GM19193 (cell line): Measurements from ENCODE around the gene RNASE11.

Experiments used
- POLR2A ChIP-seq: IDR thresholded peaks from 4 replicates; pipeline ENCODE4 v1.6.1; 2011; ENCODE audit not compliant: insufficient read depth, insufficient read length; ENCODE audit errors: extremely low read depth

RNASE11 gene

GRCh38 chr14:20563971-20564370 lies 23.8 kb downstream of the RNASE11 start:
- TF ChIP-seq POLR2A: no peak

DNA sequence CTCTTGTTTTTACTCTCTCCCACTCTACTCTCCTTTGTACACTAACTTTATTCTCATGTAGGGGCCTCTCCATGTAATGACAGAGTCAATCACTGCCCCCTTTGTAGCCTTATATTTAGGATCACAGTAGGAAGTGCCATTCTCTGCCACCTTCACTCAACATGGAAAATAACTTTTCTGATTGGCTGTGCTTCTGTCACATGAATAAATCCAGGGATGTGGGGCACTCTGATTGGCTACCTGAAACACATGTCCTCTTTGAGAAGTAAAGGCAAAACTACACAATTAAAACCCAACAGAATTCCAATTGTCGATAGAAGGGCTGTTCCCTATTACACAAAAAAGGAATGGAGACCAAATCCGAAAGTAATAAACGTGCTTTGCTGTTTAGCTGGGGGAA lies 26.8 kb downstream of the RNASE11 start, which contains the start of gene RNASE9:
TSS of gene RNASE9 (minus strand) at position 87 of the 400 bp plus-strand sequence.
- TF ChIP-seq POLR2A: no peak

- no peak for TF ChIP-seq POLR2A
Observed at GRCh38 chr14:20559461-20559904, 28.3 kb downstream of the RNASE11 start.

GRCh38 chr14:20557212-20557542 lies 30.6 kb downstream of the RNASE11 start:
- TF ChIP-seq POLR2A: no peak

DNA sequence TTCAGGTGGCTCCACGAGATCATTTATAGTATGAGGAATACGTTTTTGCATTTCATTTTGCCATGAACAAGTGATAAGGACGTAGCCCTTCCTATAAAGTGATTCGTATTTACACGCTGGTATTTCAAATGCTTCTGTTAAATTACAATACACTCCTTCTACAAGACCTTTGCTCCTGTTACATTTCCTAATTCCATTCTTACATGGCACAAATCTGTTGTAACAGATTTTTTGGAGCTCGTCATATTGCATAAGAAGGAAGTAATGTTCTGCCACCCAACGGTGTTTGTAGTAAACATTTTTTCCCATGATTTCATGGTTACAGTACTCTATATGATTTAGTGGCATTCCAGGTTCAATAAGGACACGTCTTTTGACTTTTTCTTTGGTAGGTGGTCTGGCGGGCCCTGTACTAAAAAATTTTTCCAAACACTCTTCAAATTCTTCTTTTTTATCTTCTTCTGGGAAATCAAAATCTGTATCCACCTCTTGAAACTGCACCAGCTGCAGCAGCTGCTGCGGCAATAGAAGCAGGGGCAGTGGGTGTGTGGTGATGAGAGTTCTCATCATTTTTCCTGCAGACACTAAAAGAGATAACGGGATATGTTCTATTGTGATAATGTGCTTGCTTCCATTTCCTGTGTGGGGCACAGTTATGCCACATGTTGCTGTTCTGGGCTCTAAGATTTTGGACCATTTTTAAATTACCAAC lies 31.1 kb downstream of the RNASE11 start:
- no peak for TF ChIP-seq POLR2A

GRCh38 chr14:20555845-20556244 lies 32.0 kb downstream of the RNASE11 start:
- TF ChIP-seq POLR2A: no peak

DNA sequence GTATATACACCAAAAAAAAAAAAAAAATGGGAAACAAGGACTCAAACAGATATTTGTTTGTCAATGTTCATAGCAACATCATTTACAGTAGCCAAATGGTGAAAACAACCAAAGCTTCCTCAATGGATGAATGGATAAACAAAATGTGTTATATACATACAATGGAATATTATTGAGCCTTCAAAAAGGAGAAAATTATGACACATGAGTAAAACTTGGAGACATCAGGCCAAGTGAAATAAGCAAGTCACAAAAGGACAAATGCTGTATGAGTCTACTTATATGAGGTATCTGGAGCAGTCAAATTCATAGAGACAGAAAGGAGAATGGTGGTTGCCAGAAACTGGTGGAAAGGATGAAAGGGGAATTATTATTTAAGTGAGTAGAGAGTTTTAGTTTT lies 34.8 kb downstream of the RNASE11 start:
- TF ChIP-seq POLR2A: no peak

GRCh38 chr14:20551606-20552005 lies 36.2 kb downstream of the RNASE11 start:
- no peak for TF ChIP-seq POLR2A

- no peak for TF ChIP-seq POLR2A
Observed at GRCh38 chr14:20550926-20551325, 36.9 kb downstream of the RNASE11 start.

GRCh38 chr14:20548414-20549158 lies 39.2 kb downstream of the RNASE11 start:
- no peak for TF ChIP-seq POLR2A

DNA sequence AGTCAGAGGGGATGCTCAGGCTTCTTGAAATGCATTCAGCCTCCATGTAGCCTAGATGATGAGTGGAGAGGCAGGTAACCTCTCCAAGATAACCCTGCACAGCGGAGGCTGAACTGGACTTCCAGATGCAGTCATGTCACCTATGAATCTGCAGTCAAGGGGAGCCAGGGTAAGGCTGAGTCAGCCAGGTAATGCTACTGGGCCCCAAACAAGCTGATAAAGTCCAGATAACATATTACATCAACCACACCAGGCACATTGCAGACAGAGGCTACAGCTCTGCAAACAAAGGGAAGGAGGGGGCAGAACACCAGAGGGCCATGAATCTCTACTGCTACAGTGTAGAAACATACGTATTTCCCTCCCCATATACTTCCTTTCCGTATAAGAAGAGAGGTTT lies 40.9 kb downstream of the RNASE11 start:
- TF ChIP-seq POLR2A: no peak

DNA sequence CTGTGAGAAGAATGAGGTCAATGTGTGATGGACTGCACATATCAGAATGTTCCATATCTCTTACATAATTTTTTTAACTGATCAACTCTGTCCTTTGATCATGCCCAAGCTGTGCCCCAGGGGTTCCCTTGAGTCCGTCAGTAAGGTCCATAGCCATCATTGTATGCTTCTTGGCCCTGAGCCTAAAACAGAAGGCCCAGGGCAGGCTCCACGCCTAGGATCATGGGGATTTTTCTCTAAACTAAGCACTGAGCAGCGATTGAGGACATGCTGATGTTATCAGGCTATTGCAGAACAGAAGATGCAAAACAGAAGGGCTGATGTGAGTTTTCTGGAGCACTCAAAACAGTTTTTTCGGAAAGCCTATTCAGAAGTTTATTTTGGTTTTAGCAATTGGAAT lies 47.9 kb downstream of the RNASE11 start:
- TF ChIP-seq POLR2A: no peak
